Subcutaneous abdominal adipose tissue (tissue), 5 donors: ENCODE results near the gene TMEM167B.

Experiments used
- H3K27ac ChIP-seq: one replicate; pipeline ENCODE4 v1.7.0; 2013; ENCODE audit warnings: low read depth, mild to moderate bottlenecking, inconsistent platforms, low read length, moderate library complexity
- H3K27me3 ChIP-seq, 5 donors: one replicate each; pipeline ENCODE4 v1.7.0; 2013; ENCODE audit warnings: low read length in 5 of 5, inconsistent platforms in 1 of 5; ENCODE audit not compliant: control insufficient read depth in 5 of 5, insufficient read depth in 4 of 5
- H3K36me3 ChIP-seq, 5 donors: one replicate each; pipeline ENCODE4 v1.7.0; 2013; ENCODE audit warnings: low read length in 5 of 5; ENCODE audit not compliant: control insufficient read depth in 5 of 5, insufficient read depth in 5 of 5
- H3K4me1 ChIP-seq, 5 donors: one replicate each; pipeline ENCODE4 v1.7.0; 2013; ENCODE audit warnings: low read length in 5 of 5, mild to moderate bottlenecking in 3 of 5, moderate library complexity in 1 of 5; ENCODE audit not compliant: control insufficient read depth in 5 of 5, insufficient read depth in 5 of 5
- H3K4me3 ChIP-seq, 5 donors: one replicate each; pipeline ENCODE4 v1.7.0; 2013; ENCODE audit warnings: low read length in 5 of 5, low read depth in 1 of 5
- H3K9ac ChIP-seq, 5 donors: one replicate each; pipeline ENCODE4 v1.7.0; 2013; ENCODE audit warnings: low read length in 5 of 5, mild to moderate bottlenecking in 4 of 5, moderate library complexity in 3 of 5
- H3K9me3 ChIP-seq, 5 donors: one replicate each; pipeline ENCODE4 v1.7.0; 2013; ENCODE audit warnings: low read length in 5 of 5; ENCODE audit not compliant: control insufficient read depth in 5 of 5
- donor health status: healthy.
- donor health status: healthy.
- donor health status: healthy.
- donor health status: healthy.
- donor health status: healthy.

TMEM167B gene

GRCh38 chr1:109112652-109113285 lies 22.2 kb downstream of the TMEM167B start:
- Histone ChIP-seq H3K27me3 (peaks cover 18 to 29% (median 27%) of the 10 kb centered on the region in 5 donors), H3K36me3 (no peaks in the 10 kb centered on the region), H3K4me3 (peak overlapping the region; percentile 30 to 61 (median 52)), H3K27ac (no peak overlapping the region), H3K9me3 (no peaks in the 10 kb centered on the region), H3K4me1 (peaks cover 0 to 24% (median 21%) of the 10 kb centered on the region in 5 donors), H3K9ac (peak overlapping the region in 1 of 5 donors; percentile 60)

- H3K4me3 ChIP-seq: peak within 1 kb of the TSS; percentile 34 to 61 (median 52)
- no peaks in the 10 kb centered on the region for H3K9me3 ChIP-seq
- peaks cover 18 to 29% (median 27%) of the 10 kb centered on the region in 5 donors for H3K27me3 ChIP-seq
- H3K4me1 ChIP-seq: peaks cover 0 to 24% (median 21%) of the 10 kb centered on the region in 5 donors
- H3K27ac ChIP-seq: no peak within 1 kb of the TSS
- H3K9ac ChIP-seq: peak within 1 kb of the TSS in 1 of 5 donors; percentile 60
- H3K36me3 ChIP-seq: no peaks in the 10 kb centered on the region
These were observed 23.2 kb downstream of the TMEM167B start, which contains the start of gene ELAPOR1 for GRCh38 chr1:109113590-109114341. TSS of gene ELAPOR1 (plus strand) at chr1:109114115. CDS start at chr1:109114184, 69 bp downstream.

- no peak overlapping the region for H3K27ac ChIP-seq
- peaks cover 0 to 24% (median 21%) of the 10 kb centered on the region in 5 donors for H3K4me1 ChIP-seq
- no peaks in the 10 kb centered on the region for H3K36me3 ChIP-seq
- peak overlapping the region in 1 of 5 donors; percentile 3 for H3K9ac ChIP-seq
- peak overlapping the region in 2 of 5 donors; percentile 51 to 55 for H3K4me3 ChIP-seq
- H3K9me3 ChIP-seq: no peaks in the 10 kb centered on the region
- peaks cover 18 to 29% (median 27%) of the 10 kb centered on the region in 5 donors for H3K27me3 ChIP-seq
These were observed 23.7 kb downstream of the TMEM167B start for GRCh38 chr1:109114342-109114674.

- Histone ChIP-seq H3K4me3 (no peak overlapping the region), H3K27ac (no peak overlapping the region), H3K36me3 (no peaks in the 10 kb centered on the region), H3K9me3 (no peaks in the 10 kb centered on the region), H3K27me3 (peaks cover 15 to 29% (median 22%) of the 10 kb centered on the region in 5 donors), H3K9ac (no peak overlapping the region), H3K4me1 (peaks cover 0 to 24% (median 21%) of the 10 kb centered on the region in 5 donors)
These were observed 25.1 kb downstream of the TMEM167B start for GRCh38 chr1:109115685-109116084.

GRCh38 chr1:109116286-109116685 lies 25.7 kb downstream of the TMEM167B start:
- H3K27ac ChIP-seq: no peak overlapping the region
- H3K9me3 ChIP-seq: no peaks in the 10 kb centered on the region
- H3K4me3 ChIP-seq: no peak overlapping the region
- H3K27me3 ChIP-seq: peaks cover 12 to 29% (median 20%) of the 10 kb centered on the region in 5 donors
- no peak overlapping the region for H3K9ac ChIP-seq
- peaks cover 0 to 24% (median 21%) of the 10 kb centered on the region in 5 donors for H3K4me1 ChIP-seq
- H3K36me3 ChIP-seq: no peaks in the 10 kb centered on the region

- Histone ChIP-seq H3K27me3 (peaks cover 13 to 27% (median 16%) of the 10 kb centered on the region in 5 donors), H3K27ac (no peak overlapping the region), H3K4me1 (peaks cover 0 to 12% (median 11%) of the 10 kb centered on the region in 5 donors), H3K9me3 (no peaks in the 10 kb centered on the region), H3K36me3 (no peaks in the 10 kb centered on the region), H3K9ac (no peak overlapping the region), H3K4me3 (no peak overlapping the region)
These were observed 27.5 kb downstream of the TMEM167B start for GRCh38 chr1:109118089-109118488.

- H3K27me3 ChIP-seq: peaks cover 0 to 11% (median 2%) of the 10 kb centered on the region in 5 donors
- no peaks in the 10 kb centered on the region for H3K36me3 ChIP-seq
- H3K4me1 ChIP-seq: no peaks in the 10 kb centered on the region
- no peak overlapping the region for H3K27ac ChIP-seq
- no peak overlapping the region for H3K9ac ChIP-seq
- no peaks in the 10 kb centered on the region for H3K9me3 ChIP-seq
- H3K4me3 ChIP-seq: no peak overlapping the region
These were observed 29.8 kb downstream of the TMEM167B start for GRCh38 chr1:109120356-109120755.

GRCh38 chr1:109131059-109131458 lies 40.5 kb downstream of the TMEM167B start:
- Histone ChIP-seq H3K27ac (no peak overlapping the region), H3K9me3 (no peaks in the 10 kb centered on the region), H3K4me3 (no peak overlapping the region), H3K27me3 (no peaks in the 10 kb centered on the region), H3K9ac (no peak overlapping the region), H3K36me3 (no peaks in the 10 kb centered on the region), H3K4me1 (peaks cover 0 to 12% (median 9%) of the 10 kb centered on the region in 5 donors)

GRCh38 chr1:109131800-109132199 lies 41.2 kb downstream of the TMEM167B start:
- Histone ChIP-seq H3K9me3 (no peaks in the 10 kb centered on the region), H3K27me3 (no peaks in the 10 kb centered on the region), H3K4me1 (peaks cover 0 to 12% (median 9%) of the 10 kb centered on the region in 5 donors), H3K27ac (no peak overlapping the region), H3K4me3 (no peak overlapping the region), H3K9ac (no peak overlapping the region), H3K36me3 (no peaks in the 10 kb centered on the region)
